RWPE1 (cell line): ENCODE data around the gene COL4A6.

ENCODE experiments used
- CTCF ChIA-PET: fragments of 350-600 bp; sonication (Branson Sonifier 250); formaldehyde crosslinking; extraction: SDS; loops from one replicate; lab custom pipeline; 2021; lab: Yijun Ruan, JAX
- POLR2A ChIA-PET: fragments of 400-600 bp; formaldehyde crosslinking; extraction: SDS; loops from one replicate; lab custom pipeline; 2020; ENCODE audit warnings: antibody characterized with exemption; ENCODE audit not compliant: low non-redundant PET; lab: Yijun Ruan, JAX
- DNase-seq: peaks from one replicate; pipeline ENCODE4 v3.0.0; 2012; ENCODE audit warnings: low spot score
- H3K27ac ChIP-seq: fragments of 450-650 bp; 2 replicates; pipeline ENCODE4 v1.5.1; 2017
- CTCF ChIP-seq: fragments of 450-650 bp; conservative IDR thresholded peaks from 2 replicates; pipeline ENCODE4 v1.5.1; 2017; ENCODE audit warnings: low read depth, mild to moderate bottlenecking

Gene COL4A6

DNA sequence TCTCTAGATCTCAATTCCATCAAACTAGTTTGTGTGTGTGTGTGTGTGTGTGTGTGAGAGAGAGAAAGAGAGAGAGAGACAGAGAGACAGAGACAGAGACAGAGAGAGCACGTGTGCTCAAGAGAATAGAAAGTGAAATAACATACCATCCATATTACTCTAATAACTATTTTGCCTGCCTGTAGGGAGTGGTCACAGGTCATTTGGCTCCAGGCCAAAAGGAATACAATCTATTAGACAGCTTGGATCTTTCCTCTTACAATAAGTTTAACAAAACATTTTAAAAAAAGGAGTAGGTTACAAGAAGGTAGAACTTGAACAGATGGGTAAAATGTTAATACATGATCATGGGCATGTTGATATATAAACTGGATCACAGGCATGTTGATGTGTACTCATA lies 76.2 kb downstream of the COL4A6 start:
- DNase-seq, result peak; percentile 8
- ChIA-PET POLR2A (no interaction called here), CTCF (no interaction called here)
- no peak for TF ChIP-seq CTCF
- H3K27ac ChIP-seq, result no peak overlapping the region

- TF ChIP-seq CTCF, result no peak
- ChIA-PET POLR2A (no interaction called here), CTCF (interaction anchor here (1.3 kb wide), 1 partner anchor 28 kb away, joined by 5 read pairs; no protein-coding TSS in a partner anchor)
- DNase-seq, result no peak
- H3K27ac ChIP-seq, result no peak overlapping the region
Observed at GRCh38 chrX:108361316-108361715, 76.9 kb downstream of the COL4A6 start.

DNA sequence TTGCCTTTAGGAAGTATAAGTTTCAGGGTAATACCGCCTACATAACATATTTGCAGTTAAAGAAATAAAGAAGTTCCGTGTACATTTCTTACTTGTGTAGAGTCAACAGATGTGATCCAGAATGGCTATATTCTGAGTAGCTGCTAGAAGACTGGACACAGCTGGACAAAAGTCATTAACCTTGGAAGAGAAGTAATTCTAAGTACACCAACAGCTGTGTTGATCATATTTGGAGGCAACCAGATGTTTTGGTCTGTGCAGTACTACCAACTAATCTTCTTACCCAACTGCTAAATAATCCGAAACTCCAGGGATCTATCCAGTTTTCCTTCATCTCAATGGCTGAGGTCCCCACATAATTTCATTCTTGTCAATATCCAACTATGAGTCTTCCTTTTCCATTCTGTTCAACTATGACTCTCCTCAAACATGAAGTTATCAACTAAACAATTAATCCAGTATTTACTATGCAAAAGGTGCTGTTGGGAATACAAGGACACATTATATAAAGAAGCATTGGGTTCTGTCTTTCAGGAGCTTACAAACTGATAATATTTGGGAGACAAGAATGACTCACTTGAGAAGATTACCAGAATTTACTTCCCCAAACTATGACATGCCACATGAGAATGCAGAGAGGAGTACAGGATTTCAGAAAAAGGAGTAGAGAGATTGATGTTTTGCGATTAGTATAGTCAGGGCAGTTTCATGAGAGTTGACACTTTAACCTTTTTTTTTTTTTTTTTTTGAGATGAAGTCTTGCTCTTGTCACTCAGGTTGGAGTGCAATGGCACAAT lies 78.2 kb downstream of the COL4A6 start:
- CTCF ChIA-PET, result interaction anchor here (1.3 kb wide), 1 partner anchor 29 kb away, joined by 5 read pairs; no protein-coding TSS in a partner anchor
- TF ChIP-seq CTCF, result no peak
- H3K27ac ChIP-seq, result no peak overlapping the region
- POLR2A ChIA-PET, result no interaction called here
- no peak for DNase-seq

DNA sequence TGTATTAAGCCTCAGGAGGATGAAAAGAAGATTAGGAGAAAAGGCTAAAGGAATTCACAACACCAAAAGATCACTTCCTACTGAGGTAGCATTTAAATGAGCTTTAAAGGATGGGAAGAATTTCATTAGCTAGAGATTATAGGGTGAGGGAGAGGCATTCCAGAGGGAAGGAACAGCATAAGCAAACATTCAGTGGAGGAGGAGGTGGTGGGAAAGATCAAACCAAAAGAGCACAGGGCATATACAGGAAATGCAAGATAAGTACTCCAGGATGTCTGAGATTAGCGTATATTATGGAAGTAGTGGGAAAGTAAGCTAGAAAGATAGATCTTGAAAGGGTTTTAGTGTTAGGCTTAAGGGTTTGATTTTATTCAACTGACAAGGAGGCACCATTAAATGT lies 84.8 kb downstream of the COL4A6 start:
- H3K27ac ChIP-seq, result no peak overlapping the region
- no peak for DNase-seq
- POLR2A ChIA-PET, result no interaction called here
- TF ChIP-seq CTCF, result no peak
- CTCF ChIA-PET, result no interaction called here

GRCh38 chrX:108349210-108349609 lies 89.0 kb downstream of the COL4A6 start:
- no peak overlapping the region for H3K27ac ChIP-seq
- no peak for DNase-seq
- POLR2A ChIA-PET, result no interaction called here
- CTCF ChIA-PET, result no interaction called here
- no peak for TF ChIP-seq CTCF

DNA sequence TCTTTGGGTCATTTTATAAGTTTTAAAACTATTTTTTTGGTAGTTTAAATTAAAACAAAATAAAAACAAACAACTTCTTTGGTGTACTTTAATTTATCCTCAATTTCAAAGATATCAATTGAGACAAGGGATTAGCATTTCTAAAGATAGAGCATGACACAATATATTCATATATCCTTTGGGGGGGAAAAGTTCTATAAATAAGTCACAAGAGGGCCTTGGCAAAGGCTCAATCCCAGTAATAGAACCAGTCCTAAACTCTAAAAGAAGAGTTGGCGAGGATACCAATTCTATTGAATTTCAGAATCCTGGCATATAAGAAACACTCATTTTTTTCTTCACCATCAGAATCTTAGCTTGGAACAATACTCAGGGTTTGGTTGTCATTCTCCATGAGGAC lies 89.7 kb downstream of the COL4A6 start:
- POLR2A ChIA-PET, result no interaction called here
- H3K27ac ChIP-seq, result no peak overlapping the region
- TF ChIP-seq CTCF, result no peak
- DNase-seq, result no peak
- CTCF ChIA-PET, result no interaction called here
